Hematopoietic multipotent progenitor cell treated with erythropoietin and hydrocortisone succinate and interleukin-3 and kit ligand, for 4 days (in vitro differentiated cells): ENCODE measurements around the gene CNIH4.
"Not testable (repeated sequence)": the region's sequence is repeated elsewhere in the genome, so short reads cannot be mapped to it uniquely, and the experiment has no call there.

ENCODE experiments used
- DNase-seq: peaks from one replicate; pipeline ENCODE4 v3.0.0-alpha.2; 2015

The CNIH4 gene

DNA sequence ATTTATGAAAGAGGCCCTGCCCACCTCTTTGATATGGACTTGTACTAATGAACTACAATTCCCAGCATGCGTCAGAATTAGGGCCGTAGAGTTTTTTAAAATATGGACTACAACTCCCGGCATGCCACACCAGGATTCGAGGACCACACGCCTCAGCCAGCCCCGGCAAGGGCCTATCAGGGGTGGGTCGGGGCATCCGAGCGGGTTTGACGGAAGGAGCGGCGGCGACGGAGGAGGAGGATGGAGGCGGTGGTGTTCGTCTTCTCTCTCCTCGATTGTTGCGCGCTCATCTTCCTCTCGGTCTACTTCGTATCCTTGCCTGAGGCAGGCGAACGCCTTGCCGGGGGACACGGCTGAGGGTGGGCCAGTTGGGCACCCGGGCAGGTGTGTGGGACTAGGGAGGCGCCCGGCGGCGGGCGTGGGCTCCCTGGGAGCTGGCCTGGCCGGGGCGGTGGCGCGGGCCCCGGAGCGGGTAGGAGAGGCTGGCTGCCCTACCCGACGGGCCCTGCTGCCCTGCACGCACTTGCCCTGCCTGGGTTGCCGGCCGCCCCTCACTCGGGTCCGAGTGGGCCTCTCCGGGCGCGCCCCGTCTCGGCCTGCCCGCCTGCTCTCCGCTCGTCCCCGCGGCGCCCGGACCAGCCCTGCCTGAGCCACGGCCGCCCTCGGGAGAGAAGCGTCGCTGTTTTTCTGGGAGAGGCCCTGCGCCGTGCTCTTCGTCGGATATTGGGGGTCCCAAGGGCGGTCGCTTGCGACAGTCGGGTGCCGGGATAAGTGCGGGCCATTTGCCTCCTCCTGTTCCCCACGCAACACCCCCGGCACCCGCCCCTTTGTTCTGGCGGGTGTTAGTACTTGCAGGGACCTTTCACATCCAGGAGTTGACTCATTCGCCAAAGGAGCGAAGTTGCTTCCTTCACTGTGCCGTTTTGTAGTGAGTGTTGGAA lies at the start of gene CNIH4:
Gene CNIH4 (plus strand): TSS at position 195 of the 941 bp plus-strand sequence. CDS start 46 bp downstream, at position 241.
- peak; percentile 99 for DNase-seq

GRCh38 chr1:224308064-224308463 lies 48.6 kb upstream of the CNIH4 start:
- no peak for DNase-seq

DNA sequence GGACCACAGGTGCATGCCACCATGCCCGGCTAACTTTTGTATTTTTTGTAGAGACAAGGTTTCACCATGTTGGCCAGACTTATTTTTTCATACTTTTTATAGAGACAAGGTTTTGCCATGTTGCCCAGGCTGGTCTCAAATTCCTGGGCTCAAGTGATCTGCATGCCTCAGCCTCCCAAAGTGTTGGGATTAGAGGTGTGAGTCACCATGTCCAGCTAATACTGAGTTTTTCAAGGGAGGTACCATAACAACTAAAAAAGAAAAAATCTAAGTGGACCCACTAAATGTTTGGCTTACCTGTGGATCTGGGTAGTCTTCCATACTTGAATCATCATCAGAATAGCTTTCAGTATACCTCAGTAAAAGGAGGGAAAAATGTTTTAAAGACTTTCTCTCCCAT lies 45.2 kb upstream of the CNIH4 start:
- DNase-seq, result not testable (repeated sequence)

DNA sequence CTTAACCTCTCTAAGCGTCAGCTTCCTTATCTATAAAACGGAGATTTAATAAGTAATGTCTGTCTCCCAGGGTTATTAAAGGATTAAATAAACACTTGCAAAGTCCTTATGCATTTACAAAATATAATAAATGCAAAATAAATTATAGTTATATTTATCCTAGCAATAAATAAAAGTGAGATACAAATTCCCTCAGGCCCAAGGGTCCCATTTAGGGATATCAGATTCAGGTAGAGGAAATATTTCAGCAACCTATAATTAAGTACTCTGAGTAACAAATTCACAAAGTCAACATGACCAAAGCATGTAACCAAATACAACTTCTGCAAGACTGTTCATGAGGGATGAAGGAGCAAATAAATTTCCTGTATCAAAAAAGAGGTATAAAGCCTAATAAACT lies 44.7 kb upstream of the CNIH4 start:
- DNase-seq, result no peak

DNA sequence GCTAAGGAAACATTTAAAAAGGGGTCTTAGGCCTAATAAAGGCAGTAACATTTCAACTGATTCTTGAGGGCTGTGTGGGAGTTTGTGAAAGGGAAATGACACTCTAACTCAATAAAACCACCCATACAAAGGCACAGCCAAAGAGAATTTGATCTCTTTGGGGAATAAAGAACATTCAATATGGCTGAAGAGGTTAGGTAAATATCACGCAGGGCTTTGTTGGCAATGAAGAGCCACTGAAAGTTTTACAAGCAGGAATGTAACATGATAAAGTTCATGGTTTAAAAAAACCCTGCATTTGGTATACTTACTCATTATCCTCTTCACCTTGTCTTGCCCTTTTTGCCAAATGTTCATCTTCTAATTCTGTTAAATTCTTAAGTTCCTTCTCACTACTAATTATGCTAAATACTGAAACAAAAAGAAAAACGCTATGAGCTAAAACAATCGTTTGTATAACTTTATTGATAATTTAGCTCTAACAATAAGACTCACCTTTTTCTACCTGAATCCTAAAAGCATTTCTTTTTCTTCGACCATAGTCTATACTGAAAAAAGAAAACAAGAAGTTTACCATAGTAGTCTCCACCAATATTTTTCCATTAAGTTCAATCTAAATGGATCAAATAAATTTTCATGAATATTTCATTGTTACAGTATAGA lies 39.2 kb upstream of the CNIH4 start:
- DNase-seq, result no peak

- DNase-seq, result no peak
Measured at GRCh38 chr1:224321706-224322105, 35.0 kb upstream of the CNIH4 start.

DNA sequence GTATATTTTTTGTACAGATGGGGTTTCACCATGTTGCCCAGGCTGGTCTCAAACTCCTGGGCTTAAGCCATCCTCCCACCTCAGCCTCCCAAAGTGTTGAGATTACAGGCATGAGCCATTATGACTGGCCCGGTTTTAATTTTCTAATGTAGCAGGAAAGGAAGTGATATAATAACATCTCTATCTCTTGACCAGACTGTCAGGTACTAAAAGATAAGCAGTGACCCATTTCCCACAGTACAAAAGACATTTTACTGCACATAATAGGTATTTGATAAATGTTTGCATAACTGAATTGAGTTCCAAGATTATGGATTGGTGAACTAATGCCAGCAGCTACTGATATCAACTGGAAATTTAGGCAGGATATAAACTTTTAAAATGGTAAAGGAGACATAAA lies 30.7 kb upstream of the CNIH4 start:
- no peak for DNase-seq

GRCh38 chr1:224328644-224329043 lies 28.0 kb upstream of the CNIH4 start:
- no peak for DNase-seq

DNA sequence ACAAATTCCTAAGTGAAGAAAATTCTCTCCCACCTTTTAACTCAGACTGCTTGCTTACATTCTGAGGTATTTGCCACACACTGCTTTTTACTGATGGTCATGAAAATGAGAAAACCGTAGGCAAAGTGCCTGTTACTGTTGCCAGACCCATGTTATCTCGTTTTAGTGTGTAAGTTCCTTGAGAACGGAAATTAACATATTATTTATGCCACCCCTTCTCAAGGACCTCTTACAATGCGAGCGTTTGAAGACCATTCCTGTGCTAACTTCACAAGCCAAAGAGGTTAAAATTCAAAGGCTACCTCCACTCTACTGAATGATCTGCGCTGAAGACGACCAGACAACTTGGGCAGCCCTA lies 27.2 kb upstream of the CNIH4 start:
- no peak for DNase-seq

GRCh38 chr1:224329842-224330753 lies 26.6 kb upstream of the CNIH4 start, which contains the start of gene NVL:
Gene NVL (minus strand): TSS chr1:224330172. CDS start chr1:224330127, 45 bp downstream.
- DNase-seq, result peak; percentile 96

GRCh38 chr1:224331326-224331725 lies 25.4 kb upstream of the CNIH4 start:
- peak; percentile 29 for DNase-seq

DNA sequence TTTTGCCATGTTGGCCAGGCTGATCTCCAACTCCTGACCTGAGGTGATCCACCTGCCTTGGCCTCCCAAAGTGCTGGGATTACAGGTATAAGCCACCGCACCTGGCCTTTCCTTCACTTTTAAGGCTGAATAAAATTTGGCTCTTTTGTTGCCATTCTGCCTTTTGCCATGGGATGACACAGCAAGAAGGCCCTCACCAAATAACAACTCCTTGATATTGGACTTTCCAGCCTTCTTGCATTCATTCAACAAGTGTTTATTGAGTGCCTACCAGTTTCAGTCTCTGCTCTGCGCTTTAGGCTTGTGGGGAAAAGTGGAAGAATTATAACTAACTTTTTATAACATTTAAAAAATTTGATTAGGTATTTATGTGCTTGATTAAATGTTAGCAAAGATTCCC lies 24.9 kb upstream of the CNIH4 start:
- DNase-seq, result no peak

GRCh38 chr1:224333309-224333926 lies 23.3 kb upstream of the CNIH4 start:
- DNase-seq, result peak; percentile 92

DNA sequence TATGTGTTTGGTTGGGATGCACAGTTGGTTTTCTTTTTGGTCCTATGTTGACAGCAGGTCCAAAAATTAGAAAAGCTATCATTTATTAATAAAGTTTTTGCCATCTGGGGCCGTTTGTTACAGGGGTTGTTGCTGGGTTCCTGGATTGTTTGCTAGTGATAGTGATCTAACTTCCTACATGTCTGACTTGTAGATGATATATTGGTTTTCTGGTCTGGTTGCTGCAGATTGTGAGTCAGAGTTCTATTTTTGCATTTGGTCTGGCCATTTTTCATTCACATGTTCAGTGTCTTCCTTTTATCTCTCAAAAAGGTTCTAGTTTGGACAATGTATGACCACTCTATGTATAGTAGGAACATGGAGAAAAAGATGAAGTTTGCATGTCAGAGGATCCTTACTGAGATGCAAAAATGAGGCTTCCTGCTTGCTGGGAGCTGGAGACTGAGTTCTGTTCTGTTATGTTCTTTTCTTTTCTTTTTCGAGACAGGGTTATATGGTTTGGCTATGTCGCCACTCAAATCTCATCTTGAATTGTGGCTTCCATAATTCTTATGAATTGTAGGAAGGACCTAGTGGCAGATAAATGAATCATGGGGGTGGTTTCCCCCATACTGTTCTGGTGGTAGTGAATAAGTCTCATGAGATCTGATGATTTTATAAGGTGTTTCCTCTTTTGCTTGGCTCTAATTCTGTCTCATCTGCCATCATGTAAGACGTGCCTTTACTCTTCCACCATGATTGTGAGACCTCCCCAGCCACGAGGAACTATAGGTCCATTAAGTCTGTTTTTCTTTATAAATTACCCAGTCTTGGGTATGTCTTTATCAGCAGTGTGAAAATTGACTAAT lies 22.5 kb upstream of the CNIH4 start:
- peak; percentile 74 for DNase-seq

GRCh38 chr1:224338150-224338838 lies 18.4 kb upstream of the CNIH4 start:
- peak; percentile 56 for DNase-seq

DNA sequence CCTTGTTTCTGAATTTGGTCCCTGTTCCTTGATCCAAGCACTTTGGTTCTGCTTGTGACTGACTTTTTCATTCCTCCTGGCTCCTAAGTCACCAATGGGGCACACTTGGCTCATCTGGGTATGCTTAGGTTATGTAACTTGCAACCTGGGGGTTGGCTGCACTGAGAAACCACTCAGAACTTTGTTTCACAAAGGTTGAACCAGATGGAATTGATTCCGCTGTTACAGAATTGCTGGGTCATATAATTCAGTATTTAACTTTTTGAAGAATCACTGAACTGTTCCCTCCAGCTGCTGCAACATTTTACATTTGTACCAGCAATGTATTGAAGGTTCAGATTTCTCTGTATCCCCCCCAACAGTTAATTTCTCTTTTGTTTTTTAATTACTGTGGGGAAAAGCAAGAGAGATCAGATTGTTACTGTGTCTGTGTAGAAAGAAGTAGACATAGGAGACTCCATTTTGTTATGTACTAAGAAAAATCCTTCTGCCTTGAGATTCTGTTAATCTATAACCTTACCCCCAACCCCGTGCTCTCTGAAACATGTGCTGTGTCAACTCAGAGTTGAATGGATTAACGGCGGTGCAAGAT lies 17.1 kb upstream of the CNIH4 start:
- DNase-seq, result no peak

DNA sequence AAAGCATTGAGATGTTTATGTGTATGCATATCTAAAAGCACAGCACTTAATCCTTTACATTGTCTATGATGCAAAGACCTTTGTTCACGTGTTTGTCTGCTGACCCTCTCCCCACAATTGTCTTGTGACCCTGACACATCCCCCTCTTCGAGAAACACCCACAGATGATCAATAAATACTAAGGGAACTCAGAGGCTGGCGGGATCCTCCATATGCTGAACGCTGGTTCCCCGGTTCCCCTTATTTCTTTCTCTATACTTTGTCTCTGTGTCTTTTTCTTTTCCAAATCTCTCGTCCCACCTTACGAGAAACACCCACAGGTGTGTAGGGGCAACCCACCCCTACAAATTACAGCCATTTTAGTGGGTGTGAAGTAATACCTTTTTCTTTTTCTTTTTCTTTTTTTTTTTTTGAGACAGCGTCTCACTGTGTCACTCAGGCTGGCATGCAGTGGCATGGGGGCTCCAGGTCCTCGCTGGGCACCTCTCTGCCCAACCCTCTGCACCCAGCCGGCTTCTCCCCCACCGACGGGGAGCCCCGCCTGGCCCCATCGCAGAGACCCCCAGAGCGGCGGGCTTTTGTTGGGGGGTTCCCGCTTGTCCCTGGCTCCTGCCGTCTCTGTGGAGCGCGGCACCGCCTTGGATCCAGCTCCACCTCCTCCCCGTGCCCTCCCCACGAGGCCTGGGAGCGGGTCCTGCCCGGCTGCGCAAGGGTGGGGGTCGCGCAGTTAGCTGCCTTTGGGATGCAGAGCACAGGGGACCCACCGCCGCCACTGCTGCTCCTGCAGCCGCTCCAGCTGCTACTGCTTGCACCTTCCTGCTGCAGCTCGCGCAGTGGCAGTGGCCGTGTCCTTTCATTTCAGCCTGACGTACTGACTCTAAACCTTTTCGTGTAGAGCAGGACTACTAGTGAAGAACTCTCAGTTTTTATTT lies 16.0 kb upstream of the CNIH4 start:
- DNase-seq, result peak; percentile 57

DNA sequence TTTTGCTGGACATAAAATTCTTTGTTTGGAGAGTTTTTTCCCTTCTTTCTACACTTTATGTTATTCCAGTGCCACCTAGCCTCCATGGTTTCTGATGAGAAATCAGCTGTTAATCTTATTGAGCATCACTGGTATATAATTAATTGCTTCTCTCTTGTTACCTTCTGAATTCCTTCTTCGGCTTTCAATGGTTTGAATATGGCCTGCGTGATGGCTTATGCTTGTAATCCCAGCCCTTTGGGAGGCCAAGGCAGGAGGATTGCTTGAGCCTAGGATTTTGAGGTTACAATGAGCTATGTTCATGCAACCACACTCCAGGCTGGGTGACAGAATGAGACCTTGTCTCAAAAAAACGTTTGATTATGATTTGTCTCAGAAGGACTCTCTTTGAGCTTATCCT lies 13.0 kb upstream of the CNIH4 start:
- peak; percentile 24 for DNase-seq

DNA sequence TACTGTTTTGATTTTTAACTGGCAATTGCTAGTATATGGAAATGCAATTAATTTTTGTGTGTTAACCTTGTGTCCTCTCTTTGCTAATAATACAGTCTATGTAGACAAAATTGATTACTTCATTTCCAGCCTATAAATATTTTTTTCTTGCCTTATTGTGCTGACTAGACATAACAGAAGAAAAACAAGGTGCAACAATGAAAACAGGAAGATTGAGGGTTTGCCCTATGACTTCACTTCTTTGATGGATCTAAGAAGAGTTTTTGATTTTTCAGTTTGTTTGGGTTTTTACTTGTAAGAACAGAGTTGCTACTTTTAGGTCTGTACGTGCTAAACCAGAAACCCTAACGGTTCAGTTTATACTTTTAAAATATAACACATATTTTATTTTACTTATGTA lies 8.5 kb upstream of the CNIH4 start:
- no peak for DNase-seq
